ENCODE results near the gene CORO1C. TPM values are rescaled to one million over a fixed set of nuclear protein-coding genes. Genes with fewer than 3 reads are reported as not detected.
"Not testable (repeated sequence)": the region's sequence is repeated elsewhere in the genome, so short reads cannot be mapped to it uniquely, and the experiment has no call there.

Gene CORO1C
- total RNA-seq, 1 donor from 2014 or later, result 128 TPM

DNA sequence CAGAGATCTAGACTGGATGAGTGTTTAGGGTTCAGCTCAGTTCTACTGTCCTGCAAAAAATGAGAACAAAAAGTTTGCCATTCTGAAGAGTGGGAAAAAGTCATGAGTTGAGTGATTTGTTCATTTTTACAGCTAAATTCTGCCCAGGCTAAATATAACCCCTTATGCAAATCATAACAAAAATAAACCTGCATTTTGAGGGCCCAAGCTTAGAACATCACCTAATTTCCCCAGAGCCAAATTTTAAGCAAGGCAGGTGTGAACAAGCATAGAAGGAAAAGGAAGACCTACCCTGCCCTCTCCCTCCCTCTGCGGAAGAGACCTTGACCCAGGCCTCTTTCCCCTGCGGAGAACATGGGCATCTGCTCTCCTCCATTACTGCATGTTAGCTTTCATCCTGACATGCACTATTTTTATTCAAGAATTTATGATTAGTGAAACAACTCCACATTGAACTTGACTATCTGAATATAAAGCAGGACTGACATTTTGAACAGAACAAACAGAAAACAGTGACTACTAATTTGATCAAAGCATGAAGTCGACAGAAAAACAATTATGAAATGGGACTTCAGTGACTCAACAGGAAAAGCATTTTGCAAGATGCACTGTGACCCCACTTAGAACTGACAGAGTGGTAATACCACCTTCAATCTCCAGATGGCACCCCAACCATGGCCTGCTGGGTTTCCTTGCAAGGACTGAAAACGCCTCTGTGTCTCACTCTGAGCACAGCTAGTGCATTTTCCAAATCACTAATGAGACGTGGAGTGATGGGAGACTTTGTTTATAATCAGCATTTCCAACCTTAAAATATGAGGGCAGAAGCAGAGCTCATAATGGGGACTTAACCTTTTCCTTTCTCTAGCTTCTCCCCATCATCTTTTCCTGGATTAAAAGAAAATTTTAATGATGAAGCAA, 66.7 kb downstream of the CORO1C start:
- H3K9me3 Mint-ChIP-seq, result no peaks in the 10 kb centered on the region
- Histone ChIP-seq H3K27ac (no peak overlapping the region), H3K4me2 (no peak overlapping the region), H3K79me2 (ENCODE audit: low read depth) (peaks cover 43% of the 10 kb centered on the region), H3F3A (ENCODE audit: low read depth) (peaks cover 24% of the 10 kb centered on the region), H3K9me3 (ENCODE audit: low read depth) (no peaks in the 10 kb centered on the region), H2AFZ (replicated peaks) (no peak overlapping the region), H3K4me3 (no peak overlapping the region), H4K20me1 (ENCODE audit: low read depth) (peaks cover 36% of the 10 kb centered on the region), H3K9ac (no peak overlapping the region), H3K27me3 (no peaks in the 10 kb centered on the region), H3K4me1 (peaks cover 21% of the 10 kb centered on the region), H3K36me3 (peaks cover 7% of the 10 kb centered on the region)
- peak overlapping the region; percentile 92 for H3K27ac Mint-ChIP-seq
- peak overlapping the region; percentile 71 for H3K4me3 Mint-ChIP-seq
- no peaks in the 10 kb centered on the region for H3K27me3 Mint-ChIP-seq (ENCODE audit: insufficient read depth, low read depth)
- TF ChIP-seq EZH2 (IDR thresholded peaks at IDR 0.05), result no peak
- TF ChIP-seq, protein P1, sequence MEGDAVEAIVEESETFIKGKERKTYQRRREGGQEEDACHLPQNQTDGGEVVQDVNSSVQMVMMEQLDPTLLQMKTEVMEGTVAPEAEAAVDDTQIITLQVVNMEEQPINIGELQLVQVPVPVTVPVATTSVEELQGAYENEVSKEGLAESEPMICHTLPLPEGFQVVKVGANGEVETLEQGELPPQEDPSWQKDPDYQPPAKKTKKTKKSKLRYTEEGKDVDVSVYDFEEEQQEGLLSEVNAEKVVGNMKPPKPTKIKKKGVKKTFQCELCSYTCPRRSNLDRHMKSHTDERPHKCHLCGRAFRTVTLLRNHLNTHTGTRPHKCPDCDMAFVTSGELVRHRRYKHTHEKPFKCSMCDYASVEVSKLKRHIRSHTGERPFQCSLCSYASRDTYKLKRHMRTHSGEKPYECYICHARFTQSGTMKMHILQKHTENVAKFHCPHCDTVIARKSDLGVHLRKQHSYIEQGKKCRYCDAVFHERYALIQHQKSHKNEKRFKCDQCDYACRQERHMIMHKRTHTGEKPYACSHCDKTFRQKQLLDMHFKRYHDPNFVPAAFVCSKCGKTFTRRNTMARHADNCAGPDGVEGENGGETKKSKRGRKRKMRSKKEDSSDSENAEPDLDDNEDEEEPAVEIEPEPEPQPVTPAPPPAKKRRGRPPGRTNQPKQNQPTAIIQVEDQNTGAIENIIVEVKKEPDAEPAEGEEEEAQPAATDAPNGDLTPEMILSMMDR (IDR thresholded peaks at IDR 0.05), result peak; percentile 89
- peak; percentile 86 for DNase-seq (ENCODE audit: low spot score)
- peaks cover 51% of the 10 kb centered on the region for H3K4me1 Mint-ChIP-seq
- peaks cover 17% of the 10 kb centered on the region for H3K36me3 Mint-ChIP-seq

- H3K4me3 ChIP-seq, result no peak overlapping the region
- TF ChIP-seq EZH2phosphoT487 (IDR thresholded peaks at IDR 0.05) (no peak), EZH2 (IDR thresholded peaks at IDR 0.05) (no peak)
- TF ChIP-seq, protein P1 (IDR thresholded peaks at IDR 0.05), result no peak
- peaks cover 24% of the 10 kb centered on the region for H3F3A ChIP-seq (ENCODE audit: low read depth)
- H3K27ac Mint-ChIP-seq, result no peak overlapping the region
- DNase-seq (ENCODE audit: low spot score), result no peak
- no peak overlapping the region for H3K4me2 ChIP-seq
- peaks cover 36% of the 10 kb centered on the region for H4K20me1 ChIP-seq (ENCODE audit: low read depth)
- H3K27ac ChIP-seq, result no peak overlapping the region
- H3K9me3 ChIP-seq (ENCODE audit: low read depth), result no peaks in the 10 kb centered on the region
- H3K4me1 Mint-ChIP-seq, result peaks cover 48% of the 10 kb centered on the region
- H3K9ac ChIP-seq, result no peak overlapping the region
- peaks cover 8% of the 10 kb centered on the region for H3K36me3 ChIP-seq
- peaks cover 32% of the 10 kb centered on the region for H3K79me2 ChIP-seq (ENCODE audit: low read depth)
- H3K27me3 Mint-ChIP-seq (ENCODE audit: insufficient read depth, low read depth), result no peaks in the 10 kb centered on the region
- H3K9me3 Mint-ChIP-seq, result no peaks in the 10 kb centered on the region
- no peaks in the 10 kb centered on the region for H3K27me3 ChIP-seq
- no peak overlapping the region for H2AFZ ChIP-seq (replicated peaks)
- peaks cover 23% of the 10 kb centered on the region for H3K36me3 Mint-ChIP-seq
- no peak overlapping the region for H3K4me3 Mint-ChIP-seq
- peaks cover 21% of the 10 kb centered on the region for H3K4me1 ChIP-seq
These were observed 67.8 kb downstream of the CORO1C start for GRCh38 chr12:108663324-108664015.

GRCh38 chr12:108658115-108658514, 73.2 kb downstream of the CORO1C start:
- not testable (repeated sequence) for DNase-seq (ENCODE audit: low spot score); H3K9ac ChIP-seq; H3K9me3 ChIP-seq (ENCODE audit: low read depth); H3K9me3 Mint-ChIP-seq; H3K4me2 ChIP-seq; H3K27me3 Mint-ChIP-seq (ENCODE audit: insufficient read depth, low read depth); H3K79me2 ChIP-seq (ENCODE audit: low read depth); H3K27ac ChIP-seq; H3K4me3 Mint-ChIP-seq; H3K27me3 ChIP-seq; H2AFZ ChIP-seq (replicated peaks); H3K4me3 ChIP-seq
- peaks cover 17% of the 10 kb centered on the region for H3F3A ChIP-seq (ENCODE audit: low read depth)
- H3K36me3 ChIP-seq, result peaks cover 15% of the 10 kb centered on the region
- H3K4me1 ChIP-seq, result peaks cover 15% of the 10 kb centered on the region
- peak overlapping the region; percentile 92 for H3K27ac Mint-ChIP-seq
- peaks cover 45% of the 10 kb centered on the region for H3K36me3 Mint-ChIP-seq
- H3K4me1 Mint-ChIP-seq, result peaks cover 28% of the 10 kb centered on the region
- peaks cover 10% of the 10 kb centered on the region for H4K20me1 ChIP-seq (ENCODE audit: low read depth)
